Keratinocyte (primary cell): ENCODE results near the gene SLIT3. TPM values are rescaled to one million over a fixed set of nuclear protein-coding genes. Genes with fewer than 3 reads are reported as not detected.

Experiments used
- DNase-seq: peaks from one replicate; pipeline ENCODE4 v3.0.0-alpha.2; 2011; ENCODE audit warnings: low read depth, missing footprints, low spot score
- FAIRE-seq: peaks from 2 replicates; lab custom pipeline; 2011; peaks lifted over from hg19 to GRCh38; lab: Jason Lieb, UNC
- H2AFZ ChIP-seq: 2 replicates; pipeline ENCODE4 v1.6.0; 2012; ENCODE audit warnings: low read length, control low read depth, inconsistent platforms; ENCODE audit not compliant: control insufficient read depth
- H3K27ac ChIP-seq: 2 replicates; pipeline ENCODE4 v1.5.1; 2011; ENCODE audit warnings: low read length; ENCODE audit not compliant: control insufficient read depth, insufficient read depth
- H3K27me3 ChIP-seq: 3 replicates; pipeline ENCODE4 v1.6.0; 2011; ENCODE audit warnings: low read length; ENCODE audit not compliant: control insufficient read depth, insufficient read depth; ENCODE audit errors: extremely low read depth
- H3K36me3 ChIP-seq, 2 experiments: 2 replicates in 1 of 2; 3 replicates in 1 of 2; pipeline ENCODE4 v1.5.1; 2011; ENCODE audit warnings: low read length in 2 of 2, mild to moderate bottlenecking in 1 of 2; ENCODE audit not compliant: control insufficient read depth in 2 of 2, insufficient read depth in 2 of 2; ENCODE audit errors: extremely low read depth in 1 of 2
- H3K4me1 ChIP-seq: 3 replicates; pipeline ENCODE4 v1.5.1; 2011; ENCODE audit warnings: low read length; ENCODE audit not compliant: control insufficient read depth, insufficient read depth; ENCODE audit errors: extremely low read depth
- H3K4me2 ChIP-seq: 3 replicates; pipeline ENCODE4 v1.6.0; 2011; ENCODE audit warnings: low read depth, low read length; ENCODE audit not compliant: control insufficient read depth, insufficient read depth; ENCODE audit errors: extremely low read depth
- H3K4me3 ChIP-seq, 3 experiments: fragments of 200-600 bp in 1 of 3; sonication (generic) in 1 of 3; 2 replicates in 2 of 3; 3 replicates in 1 of 3; pipeline ENCODE4 v1.5.1; 2011 to 2016; ENCODE audit warnings: low read length in 3 of 3, mild to moderate bottlenecking in 3 of 3, control low read depth in 2 of 3, inconsistent platforms in 1 of 3, low read depth in 1 of 3, mixed read lengths in 1 of 3, mixed run types in 1 of 3, moderate library complexity in 1 of 3; ENCODE audit not compliant: control insufficient read depth in 2 of 3, insufficient read depth in 2 of 3; ENCODE audit errors: extremely low read depth in 1 of 3
- H3K79me2 ChIP-seq: 2 replicates; pipeline ENCODE4 v1.6.0; 2012; ENCODE audit warnings: low read length; ENCODE audit not compliant: control insufficient read depth, insufficient read depth
- H3K9ac ChIP-seq: 3 replicates; pipeline ENCODE4 v1.6.0; 2011; ENCODE audit warnings: low read length; ENCODE audit not compliant: control insufficient read depth, insufficient read depth; ENCODE audit errors: extremely low read depth
- H3K9me1 ChIP-seq: 3 replicates; pipeline ENCODE4 v1.6.0; 2011; ENCODE audit warnings: low read length; ENCODE audit not compliant: control insufficient read depth, insufficient read depth; ENCODE audit errors: extremely low read depth
- H3K9me3 ChIP-seq: 2 replicates; pipeline ENCODE4 v1.5.1; 2012; ENCODE audit warnings: low read depth, low read length; ENCODE audit not compliant: control insufficient read depth
- H4K20me1 ChIP-seq: 3 replicates; pipeline ENCODE4 v1.6.0; 2011; ENCODE audit warnings: low read length; ENCODE audit not compliant: control insufficient read depth, insufficient read depth; ENCODE audit errors: extremely low read depth
- CTCF ChIP-seq, 3 experiments: IDR thresholded peaks in 1 of 3; conservative IDR thresholded peaks in 1 of 3; optimal IDR thresholded peaks in 1 of 3; 2 replicates in 2 of 3; 3 replicates in 1 of 3; pipeline versions ENCODE3 to v1.5.1; 2011; ENCODE audit warnings: low read length in 3 of 3, mild to moderate bottlenecking in 3 of 3, moderate library complexity in 2 of 3, control low read depth in 1 of 3, inconsistent platforms in 1 of 3; ENCODE audit not compliant: insufficient read depth in 2 of 3; ENCODE audit errors: extremely low read depth in 1 of 3
- EZH2 ChIP-seq: IDR thresholded peaks from one replicate; pipeline ENCODE4 v1.6.1; 2012; ENCODE audit warnings: inconsistent platforms, mild to moderate bottlenecking, low read length, moderate library complexity
- dilution Hi-C: fragments of 300-500 bp; cut with MboI; formaldehyde crosslinking; loops from one replicate; pipeline ENCODE4 v1.7.0; 2020; ENCODE audit warnings: low sequenced_read_pairs; ENCODE audit not compliant: extremely low pct_ligation_motif_present
- polyA plus RNA-seq, 5 experiments: library from polyadenylated mRNA; depleted of rRNA in 3 of 5; stranded (reverse) in 3 of 5; stranded (forward) in 1 of 5; unstranded in 1 of 5; fragments of >200 nt; gene quantifications; 1 replicate in 1 of 5; 2 replicates in 3 of 5; 3 replicates in 1 of 5; pipeline versions ENCODE4 v1.2.1 to v1.2.3, GENCODE V29; 2011 to 2012; ENCODE audit warnings: missing spikeins in 2 of 5, low read depth in 1 of 5, low replicate concordance in 1 of 5

SLIT3 gene
- polyA plus RNA-seq, 1 donor (not counting 4 experiments of a cell fraction or from before 2014, with no cell fraction given) = 2.4 TPM

- Histone ChIP-seq H3K79me2 (no peaks in the 10 kb centered on the region), H3K4me2 (no peak overlapping the region), H3K9me1 (no peaks in the 10 kb centered on the region), H3K27me3 (no peaks in the 10 kb centered on the region), H3K27ac (no peak overlapping the region), H2AFZ (no peak overlapping the region), H3K4me3 (no peak overlapping the region), H4K20me1 (no peaks in the 10 kb centered on the region), H3K4me1 (peaks cover 4% of the 10 kb centered on the region), H3K9ac (no peak overlapping the region), H3K9me3 (no peaks in the 10 kb centered on the region), H3K36me3 (no peaks in the 10 kb centered on the region)
- DNase-seq (no peak), FAIRE-seq (no peak)
- dilution Hi-C loops = no loop called here
- TF ChIP-seq EZH2 (no peak), CTCF (optimal IDR thresholded peaks at IDR 0.05 in 1 of 3, IDR thresholded peaks at IDR 0.05 in 1 of 3, conservative IDR thresholded peaks at IDR 0.05 in 1 of 3; ENCODE audit: extremely low read depth in 1 of 3, insufficient read depth in 2 of 3, low read length in 3 of 3) (no peak)
Observed at GRCh38 chr5:169152453-169152852, 148.5 kb downstream of the SLIT3 start.

- no peak for TF ChIP-seq CTCF (optimal IDR thresholded peaks at IDR 0.05 in 1 of 3, IDR thresholded peaks at IDR 0.05 in 1 of 3, conservative IDR thresholded peaks at IDR 0.05 in 1 of 3; ENCODE audit: extremely low read depth in 1 of 3, insufficient read depth in 2 of 3, low read length in 3 of 3)
- TF ChIP-seq EZH2 = no peak
- H4K20me1 ChIP-seq = no peaks in the 10 kb centered on the region
- dilution Hi-C loops = no loop called here
Observed at GRCh38 chr5:169151051-169151805, 149.7 kb downstream of the SLIT3 start.

More at GRCh38 chr5:169151051-169151805, 149.7 kb downstream of the SLIT3 start:
- Histone ChIP-seq H3K36me3 (no peaks in the 10 kb centered on the region), H3K4me2 (no peak overlapping the region), H2AFZ (no peak overlapping the region), H3K4me1 (no peaks in the 10 kb centered on the region), H3K9me3 (no peaks in the 10 kb centered on the region), H3K27me3 (no peaks in the 10 kb centered on the region), H3K79me2 (no peaks in the 10 kb centered on the region), H3K9ac (no peak overlapping the region), H3K4me3 (no peak overlapping the region), H3K9me1 (no peaks in the 10 kb centered on the region), H3K27ac (no peak overlapping the region)
- FAIRE-seq (no peak), DNase-seq (no peak)
